CD4-positive, alpha-beta T cell (primary cell): ENCODE results near the gene ESRP2. TPM values are rescaled to one million over a fixed set of nuclear protein-coding genes. Genes with fewer than 3 reads are reported as not detected.

Experiments used
- ATAC-seq: fragments of 200-7000 bp; cut with Tn5 transposase; one replicate; pipeline ENCODE4 v1.10.0; 2022; ENCODE audit warnings: mild to moderate bottlenecking; ENCODE audit not compliant: poor library complexity
- CTCF ChIA-PET: fragments of 350-600 bp; sonication (Branson Sonifier 250); formaldehyde crosslinking; loops from one replicate; lab custom pipeline; 2021; ENCODE audit warnings: antibody characterized with exemption, inconsistent platforms; lab: Charles Lee
- POLR2A ChIA-PET: fragments of 350-600 bp; sonication (Branson Sonifier 250); formaldehyde crosslinking; loops from one replicate; lab custom pipeline; 2021; ENCODE audit warnings: antibody characterized with exemption, inconsistent platforms; lab: Charles Lee
- DNase-seq, 14 experiments: peaks; one replicate each; pipeline ENCODE4 v3.0.0-alpha.2; 2013 to 2020; ENCODE audit warnings: mixed read lengths in 2 of 14
- H3K27ac ChIP-seq, 2 donors: one replicate each; pipeline versions ENCODE4 v1.5.1 to v1.7.0; 2013; ENCODE audit warnings: low read length in 2 of 2, low read depth in 1 of 2, mild to moderate bottlenecking in 1 of 2
- H3K27me3 ChIP-seq, 2 experiments: 1 replicate in 1 of 2; 2 replicates in 1 of 2; pipeline versions ENCODE4 v1.6.1 to v1.7.0; 2013; ENCODE audit warnings: low read length in 2 of 2, control low read depth in 1 of 2, mild to moderate bottlenecking in 1 of 2, moderate library complexity in 1 of 2; ENCODE audit not compliant: insufficient read depth in 2 of 2, control insufficient read depth in 1 of 2
- H3K36me3 ChIP-seq: one replicate; pipeline ENCODE4 v1.6.1; 2013; ENCODE audit warnings: low read length, control low read depth; ENCODE audit not compliant: insufficient read depth
- H3K4me1 ChIP-seq: one replicate; pipeline ENCODE4 v1.6.1; 2013; ENCODE audit warnings: low read length, control low read depth; ENCODE audit not compliant: insufficient read depth
- H3K4me3 ChIP-seq: one replicate; pipeline ENCODE4 v1.5.1; 2013; ENCODE audit warnings: mild to moderate bottlenecking, low read length, moderate library complexity
- H3K9me3 ChIP-seq, 2 experiments: 1 replicate in 1 of 2; 2 replicates in 1 of 2; pipeline versions ENCODE4 v1.6.1 to v1.7.0; 2013; ENCODE audit warnings: low read length in 2 of 2, mild to moderate bottlenecking in 2 of 2, control low read depth in 1 of 2, moderate library complexity in 1 of 2; ENCODE audit not compliant: control insufficient read depth in 1 of 2, insufficient read depth in 1 of 2
- H3K27ac Mint-ChIP-seq: one replicate; pipeline ENCODE4 v1.8.0; 2020; ENCODE audit warnings: mixed read lengths
- H3K27me3 Mint-ChIP-seq: one replicate; pipeline ENCODE4 v1.8.0; 2021; ENCODE audit warnings: mixed read lengths
- H3K36me3 Mint-ChIP-seq: one replicate; pipeline ENCODE4 v1.8.0; 2021; ENCODE audit warnings: low read depth, mixed read lengths
- H3K4me1 Mint-ChIP-seq: one replicate; pipeline ENCODE4 v1.8.0; 2021; ENCODE audit warnings: low read depth, mixed read lengths
- H3K4me3 Mint-ChIP-seq: one replicate; pipeline ENCODE4 v1.8.0; 2020; ENCODE audit warnings: mild to moderate bottlenecking, mixed read lengths
- H3K9me3 Mint-ChIP-seq: one replicate; pipeline ENCODE4 v1.8.0; 2020; ENCODE audit warnings: mixed read lengths
- intact Hi-C, 2 experiments: fragments of 100-400 bp; cut with DNase I in 1 of 2; cut with micrococcal nuclease in 1 of 2; formaldehyde crosslinking; loops; one replicate each; pipeline versions ENCODE4 v1.15.1 to v1.9.0; 2023 to 2025; cut with DNase I, micrococcal nuclease
- total RNA-seq, 174 experiments: library from RNA in 2 of 174; stranded (reverse) in 2 of 174; gene quantifications; one replicate each; pipeline ENCODE4 v1.2.3 and lab custom pipeline; 2021 to 2026
- TF ChIP-seq, protein P1 (sequence below): fragments of 200-600 bp; IDR thresholded peaks from one replicate; pipeline ENCODE4 v1.8.0; 2022; ENCODE audit warnings: antibody characterized with exemption, mild to moderate bottlenecking

The ESRP2 gene
- total RNA-seq, 2 experiments from 2014 or later, result not detected

DNA sequence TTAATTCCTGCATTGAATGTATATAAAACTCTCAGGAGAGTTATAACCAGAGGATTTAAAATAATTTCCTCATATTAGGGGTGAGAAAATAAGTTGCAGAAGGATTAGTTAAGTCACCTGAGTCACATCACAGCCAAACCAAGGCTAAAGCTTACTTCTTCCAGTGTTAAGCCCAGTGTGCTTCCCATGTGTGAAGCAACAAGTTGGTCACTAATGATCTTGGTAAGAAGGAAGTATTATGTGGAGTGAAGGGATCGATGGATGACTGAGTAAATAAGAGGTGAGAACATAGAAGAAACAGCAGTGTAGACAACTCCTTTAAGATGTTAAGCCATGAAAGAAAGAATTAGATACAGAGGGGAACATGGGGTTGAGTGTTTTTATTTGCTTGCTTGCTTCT is 20.6 kb downstream of the ESRP2 start:
- intact Hi-C loops, result no loop called here
- TF ChIP-seq, protein P1, sequence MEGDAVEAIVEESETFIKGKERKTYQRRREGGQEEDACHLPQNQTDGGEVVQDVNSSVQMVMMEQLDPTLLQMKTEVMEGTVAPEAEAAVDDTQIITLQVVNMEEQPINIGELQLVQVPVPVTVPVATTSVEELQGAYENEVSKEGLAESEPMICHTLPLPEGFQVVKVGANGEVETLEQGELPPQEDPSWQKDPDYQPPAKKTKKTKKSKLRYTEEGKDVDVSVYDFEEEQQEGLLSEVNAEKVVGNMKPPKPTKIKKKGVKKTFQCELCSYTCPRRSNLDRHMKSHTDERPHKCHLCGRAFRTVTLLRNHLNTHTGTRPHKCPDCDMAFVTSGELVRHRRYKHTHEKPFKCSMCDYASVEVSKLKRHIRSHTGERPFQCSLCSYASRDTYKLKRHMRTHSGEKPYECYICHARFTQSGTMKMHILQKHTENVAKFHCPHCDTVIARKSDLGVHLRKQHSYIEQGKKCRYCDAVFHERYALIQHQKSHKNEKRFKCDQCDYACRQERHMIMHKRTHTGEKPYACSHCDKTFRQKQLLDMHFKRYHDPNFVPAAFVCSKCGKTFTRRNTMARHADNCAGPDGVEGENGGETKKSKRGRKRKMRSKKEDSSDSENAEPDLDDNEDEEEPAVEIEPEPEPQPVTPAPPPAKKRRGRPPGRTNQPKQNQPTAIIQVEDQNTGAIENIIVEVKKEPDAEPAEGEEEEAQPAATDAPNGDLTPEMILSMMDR, result no peak
- Histone ChIP-seq H3K27me3 (no peaks in the 10 kb centered on the region), H3K27ac (no peak overlapping the region), H3K4me1 (peaks cover 15% of the 10 kb centered on the region), H3K9me3 (no peaks in the 10 kb centered on the region), H3K4me3 (no peak overlapping the region), H3K36me3 (peaks cover 35% of the 10 kb centered on the region)
- peaks cover 47% of the 10 kb centered on the region for H3K4me1 Mint-ChIP-seq
- no peak for DNase-seq
- ATAC-seq, result no peak
- H3K36me3 Mint-ChIP-seq, result peaks cover 58% of the 10 kb centered on the region
- no peaks in the 10 kb centered on the region for H3K27me3 Mint-ChIP-seq
- ChIA-PET POLR2A (interaction anchor here (0.7 kb wide), 1 partner anchor 8 kb away, joined by 3 read pairs; no protein-coding TSS in a partner anchor), CTCF (no interaction called here)
- H3K9me3 Mint-ChIP-seq, result no peaks in the 10 kb centered on the region
- H3K27ac Mint-ChIP-seq, result peak overlapping the region; percentile 79
- no peak overlapping the region for H3K4me3 Mint-ChIP-seq

DNA sequence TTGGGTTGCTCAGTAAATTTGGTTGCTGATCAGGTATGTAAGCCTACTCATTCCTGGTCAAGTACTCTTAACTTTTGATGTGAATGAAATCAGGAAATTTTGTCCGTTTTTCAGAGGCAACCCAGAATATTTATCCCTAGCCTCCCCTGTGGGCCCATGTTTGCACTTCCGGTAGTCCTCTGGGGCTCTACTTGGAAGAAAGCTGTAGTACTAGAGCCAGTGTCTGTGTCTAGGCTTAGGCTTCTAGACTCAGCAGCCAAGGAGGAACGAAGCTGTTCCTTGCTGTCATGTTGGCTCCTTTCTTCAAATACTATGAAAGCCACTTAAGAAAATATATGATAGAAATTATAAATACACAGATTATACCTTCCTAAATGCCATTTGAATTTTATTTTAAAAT is 21.2 kb downstream of the ESRP2 start:
- no peak overlapping the region for H3K4me3 Mint-ChIP-seq
- H3K36me3 ChIP-seq, result peaks cover 29% of the 10 kb centered on the region
- POLR2A ChIA-PET, result interaction anchor here (0.7 to 0.8 kb wide), 2 partner anchors 9 to 12 kb away, joined by 3 read pairs; no protein-coding TSS in a partner anchor

DNA sequence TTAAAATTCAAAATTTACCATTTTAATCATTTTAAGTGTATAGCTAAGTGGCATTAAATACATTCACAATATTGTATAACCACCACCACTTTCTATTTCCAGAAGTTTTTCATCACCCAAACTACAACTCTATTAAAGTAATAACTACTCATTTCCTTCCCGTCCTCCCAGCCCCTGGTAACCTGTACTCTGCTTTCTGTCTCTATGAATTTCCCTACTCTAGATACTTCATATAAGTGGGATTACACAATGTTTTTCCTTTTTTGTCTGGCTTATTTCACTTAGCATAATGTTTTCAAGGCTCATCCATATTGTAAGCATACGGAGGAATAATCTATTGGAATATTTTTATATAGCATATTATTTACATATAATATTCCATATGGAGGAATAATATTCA is 29.7 kb downstream of the ESRP2 start:
- Histone ChIP-seq H3K4me3 (no peak overlapping the region), H3K9me3 (no peaks in the 10 kb centered on the region), H3K27ac (no peak overlapping the region), H3K4me1 (peaks cover 28% of the 10 kb centered on the region), H3K36me3 (peaks cover 30% of the 10 kb centered on the region), H3K27me3 (no peaks in the 10 kb centered on the region)
- ATAC-seq (no peak), DNase-seq (no peak)
- intact Hi-C loops, result no loop called here
- TF ChIP-seq, protein P1, result no peak
- peaks cover 39% of the 10 kb centered on the region for H3K4me1 Mint-ChIP-seq
- ChIA-PET CTCF (interaction anchor here (0.9 kb wide), 1 partner anchor 204 kb away, joined by 3 read pairs; no protein-coding TSS in a partner anchor), POLR2A (interaction anchor here (0.6 to 1.5 kb wide), 2 partner anchors 22 to 487 kb away, joined by 3 to 4 read pairs; partner anchors contain the start of gene GFOD2)
- peak overlapping the region; percentile 11 for H3K27ac Mint-ChIP-seq
- no peak overlapping the region for H3K4me3 Mint-ChIP-seq
- H3K27me3 Mint-ChIP-seq, result no peaks in the 10 kb centered on the region
- no peaks in the 10 kb centered on the region for H3K9me3 Mint-ChIP-seq
- peaks cover 31% of the 10 kb centered on the region for H3K36me3 Mint-ChIP-seq

More for the DNA sequence above, 21.2 kb downstream of the ESRP2 start:
- Histone ChIP-seq H3K27ac (peak overlapping the region in 1 of 2 donors; percentile 21), H3K27me3 (no peaks in the 10 kb centered on the region), H3K4me3 (no peak overlapping the region), H3K4me1 (peaks cover 20% of the 10 kb centered on the region), H3K9me3 (no peaks in the 10 kb centered on the region)
- DNase-seq (no peak), ATAC-seq (no peak)
- peaks cover 54% of the 10 kb centered on the region for H3K36me3 Mint-ChIP-seq
- no peaks in the 10 kb centered on the region for H3K27me3 Mint-ChIP-seq
- CTCF ChIA-PET, result no interaction called here
- H3K9me3 Mint-ChIP-seq, result no peaks in the 10 kb centered on the region
- TF ChIP-seq, protein P1, result no peak
- H3K27ac Mint-ChIP-seq, result peak overlapping the region; percentile 79
- peaks cover 50% of the 10 kb centered on the region for H3K4me1 Mint-ChIP-seq
- intact Hi-C loops, result no loop called here
